ENCODE data around the gene CD74.
A peak's percentile ranks its signal among the peaks of the same experiment; 100 is the strongest.

CD74 gene

GRCh38 chr5:150449517-150450339, 37.0 kb upstream of the CD74 start, which contains the start of gene RPS14:
Gene RPS14, minus strand, starts transcription at chr5:150449739. Its CDS starts 2,006 bp downstream, at chr5:150447733.
- Histone ChIP-seq H2AFZ (ENCODE audit: low read depth, low read length, severe bottlenecking) (peak within 1 kb of the TSS; percentile 73), H3K9me3 (ENCODE audit: insufficient read depth, low read length) (no peaks in the 10 kb centered on the region), H3F3A (ENCODE audit: insufficient read depth) (peaks cover 37% of the 10 kb centered on the region), H3K4me2 (ENCODE audit: low read depth, low read length, poor library complexity, severe bottlenecking) (peak within 1 kb of the TSS; percentile 83), H3K9ac (ENCODE audit: low read length) (peak within 1 kb of the TSS; percentile 86), H3K27me3 (ENCODE audit: low read length) (no peaks in the 10 kb centered on the region), H3K36me3 (ENCODE audit: low read length) (peaks cover 34% of the 10 kb centered on the region), H3K4me3 (ENCODE audit: insufficient read depth, low read length, poor library complexity, severe bottlenecking) (peak within 1 kb of the TSS; percentile 85), H3K79me2 (ENCODE audit: insufficient read depth, low read length) (peaks cover 27% of the 10 kb centered on the region), H3K9me2 (replicated peaks; ENCODE audit: insufficient read depth, low read length) (no peaks in the 10 kb centered on the region), H3K27ac (ENCODE audit: low read depth, low read length) (peak within 1 kb of the TSS; percentile 85), H4K20me1 (ENCODE audit: low read depth, low read length) (peaks cover 28% of the 10 kb centered on the region)
- TF ChIP-seq EZH2phosphoT487 (conservative IDR thresholded peaks at IDR 0.05; ENCODE audit: low read length) (no peak), CTCF (IDR thresholded peaks at IDR 0.05; ENCODE audit: insufficient read depth, low read length, poor library complexity, severe bottlenecking) (peak; percentile 65)

GRCh38 chr5:150448952-150449516, 36.3 kb upstream of the CD74 start:
- Histone ChIP-seq H3K9ac (ENCODE audit: low read length) (peak overlapping the region; percentile 86), H3K4me3 (ENCODE audit: insufficient read depth, low read length, poor library complexity, severe bottlenecking) (peak overlapping the region; percentile 85), H4K20me1 (ENCODE audit: low read depth, low read length) (peaks cover 28% of the 10 kb centered on the region), H3K27ac (ENCODE audit: low read depth, low read length) (peak overlapping the region; percentile 85), H3K36me3 (ENCODE audit: low read length) (peaks cover 34% of the 10 kb centered on the region), H3K79me2 (ENCODE audit: insufficient read depth, low read length) (peaks cover 27% of the 10 kb centered on the region), H3K27me3 (ENCODE audit: low read length) (no peaks in the 10 kb centered on the region), H2AFZ (ENCODE audit: low read depth, low read length, severe bottlenecking) (peak overlapping the region; percentile 73), H3K4me2 (ENCODE audit: low read depth, low read length, poor library complexity, severe bottlenecking) (peak overlapping the region; percentile 83), H3K9me2 (replicated peaks; ENCODE audit: insufficient read depth, low read length) (no peaks in the 10 kb centered on the region), H3F3A (ENCODE audit: insufficient read depth) (peaks cover 37% of the 10 kb centered on the region), H3K9me3 (ENCODE audit: insufficient read depth, low read length) (no peaks in the 10 kb centered on the region)
- TF ChIP-seq CTCF (IDR thresholded peaks at IDR 0.05; ENCODE audit: insufficient read depth, low read length, poor library complexity, severe bottlenecking), result no peak
- TF ChIP-seq EZH2phosphoT487 (conservative IDR thresholded peaks at IDR 0.05; ENCODE audit: low read length), result no peak

- Histone ChIP-seq H2AFZ (ENCODE audit: low read depth, low read length, severe bottlenecking) (no peak overlapping the region), H3K27ac (ENCODE audit: low read depth, low read length) (peak overlapping the region; percentile 85), H3K79me2 (ENCODE audit: insufficient read depth, low read length) (peaks cover 27% of the 10 kb centered on the region), H3K9me3 (ENCODE audit: insufficient read depth, low read length) (no peaks in the 10 kb centered on the region), H3F3A (ENCODE audit: insufficient read depth) (peaks cover 44% of the 10 kb centered on the region), H3K9me2 (replicated peaks; ENCODE audit: insufficient read depth, low read length) (no peaks in the 10 kb centered on the region), H4K20me1 (ENCODE audit: low read depth, low read length) (peaks cover 32% of the 10 kb centered on the region), H3K4me2 (ENCODE audit: low read depth, low read length, poor library complexity, severe bottlenecking) (peak overlapping the region; percentile 83), H3K4me3 (ENCODE audit: insufficient read depth, low read length, poor library complexity, severe bottlenecking) (peak overlapping the region; percentile 85), H3K9ac (ENCODE audit: low read length) (peak overlapping the region; percentile 86), H3K27me3 (ENCODE audit: low read length) (no peaks in the 10 kb centered on the region), H3K36me3 (ENCODE audit: low read length) (peaks cover 41% of the 10 kb centered on the region)
- TF ChIP-seq EZH2phosphoT487 (conservative IDR thresholded peaks at IDR 0.05; ENCODE audit: low read length) (no peak), CTCF (IDR thresholded peaks at IDR 0.05; ENCODE audit: insufficient read depth, low read length, poor library complexity, severe bottlenecking) (no peak)
These were observed 35.6 kb upstream of the CD74 start for GRCh38 chr5:150448334-150448733.

All from SU-DHL-6 (cell line).